Heart left ventricle (tissue), 16 donors: ENCODE measurements around the gene CCHCR1. TPM values are rescaled to one million over a fixed set of nuclear protein-coding genes. Genes with fewer than 3 reads are reported as not detected.

Experiments
- ATAC-seq, 4 donors: fragments of 200-7000 bp; cut with Tn5 transposase; one replicate each; pipeline ENCODE4 v1.9.1; 2020 to 2022; ENCODE audit warnings: moderate library complexity in 4 of 4, mild to moderate bottlenecking in 3 of 4, moderate number of reproducible peaks in 1 of 4
- DNase-seq, 5 donors: peaks; one replicate each; pipeline ENCODE4 v3.0.0-alpha.2; 2020
- H3K27ac ChIP-seq, 12 donors: fragments of 200-600 bp; sonication (generic) in 4 of 12; one replicate each; pipeline versions ENCODE4 v1.5.0 to v1.8.0; 2016 to 2022; ENCODE audit warnings: mild to moderate bottlenecking in 2 of 12
- H3K27me3 ChIP-seq, 9 donors: fragments of 200-600 bp; sonication (generic) in 2 of 9; one replicate each; pipeline versions ENCODE4 v1.5.1 to v1.8.0; 2016 to 2022; ENCODE audit warnings: mild to moderate bottlenecking in 3 of 9
- H3K36me3 ChIP-seq, 9 donors: fragments of 200-600 bp; sonication (generic) in 2 of 9; one replicate each; pipeline versions ENCODE4 v1.5.0 to v1.8.0; 2018 to 2022; ENCODE audit warnings: mild to moderate bottlenecking in 2 of 9
- H3K4me1 ChIP-seq, 12 donors: fragments of 200-600 bp; sonication (generic) in 4 of 12; one replicate each; pipeline versions ENCODE4 v1.5.0 to v1.8.0; 2016 to 2022; ENCODE audit warnings: mild to moderate bottlenecking in 3 of 12
- H3K4me3 ChIP-seq, 12 donors: fragments of 200-600 bp; sonication (generic) in 4 of 12; one replicate each; pipeline versions ENCODE4 v1.5.0 to v1.8.0; 2017 to 2022; ENCODE audit warnings: mild to moderate bottlenecking in 9 of 12, moderate library complexity in 4 of 12
- H3K9me3 ChIP-seq, 12 donors: fragments of 200-600 bp; sonication (generic) in 4 of 12; one replicate each; pipeline versions ENCODE4 v1.5.0 to v1.8.0; 2016 to 2022; ENCODE audit warnings: mild to moderate bottlenecking in 1 of 12
- CTCF ChIP-seq, 12 donors: fragments of 200-600 bp; sonication (generic) in 4 of 12; IDR thresholded peaks; one replicate each; pipeline versions ENCODE4 v1.5.0 to v1.8.0; 2018 to 2022; ENCODE audit warnings: antibody characterized with exemption in 12 of 12, mild to moderate bottlenecking in 5 of 12
- POLR2A ChIP-seq, 2 donors: fragments of 450-650 bp; IDR thresholded peaks; one replicate each; pipeline ENCODE4 v1.6.1; 2017; ENCODE audit warnings: antibody characterized with exemption in 2 of 2, mild to moderate bottlenecking in 2 of 2, moderate library complexity in 2 of 2
- WGBS, 4 donors: extraction: QIAGEN DNeasy Blood & Tissue Kit in 2 of 4; methylation state at CpG; one replicate each; pipeline versions ENCODE4 v1.1.5 to v1.1.7; 2013 to 2018; 5-methylcytosine and 5-hydroxymethylcytosine counted together
- intact Hi-C, 10 donors: fragments of 100-400 bp; cut with DNase I; formaldehyde crosslinking; loops; one replicate each; pipeline versions ENCODE4 v1.11.1 to v1.14.2; 2022
- polyA plus RNA-seq, 2 donors: library from polyadenylated mRNA; stranded (reverse); fragments of 200-250 nt; gene quantifications; one replicate each; pipeline ENCODE4 v1.2.3, GENCODE V29; 2013
- total RNA-seq, 9 donors: library from RNA; depleted of rRNA in 2 of 9; stranded (reverse); fragments of >200 nt in 2 of 9; fragmentation: NEBNext Ultra II Directional in 3 of 9; extraction: Animal tissue kit (Norgen Biotek cat#: 25700) in 3 of 9; gene quantifications; one replicate each; pipeline versions ENCODE4 v1.1.0 to v1.2.4, GENCODE V29; 2016 to 2023
- donor health status: ischemic (EF 13 %, LVEDD 7.1; RV severe dilation, severe dysfunction).
- donor health status: healthy with polysubstance abuse.
- donor health status: DM: no; HTN: yes; CAD: no.
- donor health status: DM: no; HTN: no; CAD: no.
- donor health status: ischemic (EF 25% LVEDD 6.9; RV normal size, moderate dysfunction).
- donor health status: ischemic (EF 25% LVEDD 5.7; RV mildly dilated, moderate dysfunction).
- donor health status: healthy.
- donor health status: DM: yes; HTN: yes; CAD: no.
- donor health status: ischemic (EF 35%, LVEDD 5.7; RV mildly dilated, moderate dysfunction).
- donor health status: nonischemic (EF 11% LVEDD 7.7; RV severe dilation, severe dysfunction).
- donor health status: DM: yes; HTN: yes; CAD: no.
- donor health status: PGD.
- donor health status: ischemic (EF 29% LVEDD 5.4; RV normal size, mild dysfunction).
- donor health status: nonischemic (EF 23%, LVEDD 6.1; RV moderate dilation, normal function).

CCHCR1 gene
- total and polyA plus RNA-seq, 11 donors, result 6.0 to 16.4 (median 10.4) TPM

GRCh38 chr6:31128093-31128676 lies 29.4 kb downstream of the CCHCR1 start:
- Histone ChIP-seq H3K9me3 (no peaks in the 10 kb centered on the region), H3K4me3 (no peak overlapping the region), H3K27ac (no peak overlapping the region), H3K4me1 (peaks cover 4 to 47% (median 29%) of the 10 kb centered on the region in 12 donors), H3K27me3 (no peaks in the 10 kb centered on the region), H3K36me3 (no peaks in the 10 kb centered on the region)
- DNase-seq (peak in 3 of 5 donors; percentile 39 to 57 (median 52)), ATAC-seq (peak in 1 of 4 donors; percentile 21)
- WGBS, 4 donors, result 7 to 17% (median 13%) methylated on average over 8 of the region's 8 CpGs
- TF ChIP-seq CTCF (IDR thresholded peaks at IDR 0.05) (peak; percentile 75 to 93 (median 85)), POLR2A (IDR thresholded peaks at IDR 0.05) (no peak)
- intact Hi-C loops, result loop anchor here in 1 of 10 donors (5.0 kb wide), 1 partner anchor 41 kb away; no protein-coding TSS in a partner anchor

- Histone ChIP-seq H3K4me3 (no peak overlapping the region), H3K4me1 (peaks cover 12 to 62% (median 39%) of the 10 kb centered on the region in 12 donors), H3K27me3 (no peaks in the 10 kb centered on the region), H3K9me3 (no peaks in the 10 kb centered on the region), H3K27ac (peak overlapping the region; percentile 4 to 89 (median 52)), H3K36me3 (no peaks in the 10 kb centered on the region)
- TF ChIP-seq CTCF (IDR thresholded peaks at IDR 0.05), result no peak
- TF ChIP-seq POLR2A (IDR thresholded peaks at IDR 0.05), result no peak
- peak in 1 of 5 donors; percentile 59 for DNase-seq
- peak; percentile 17 to 61 (median 35) for ATAC-seq
- intact Hi-C loops, result loop anchor here in 1 of 10 donors (5.0 kb wide), 1 partner anchor 39 kb away; no protein-coding TSS in a partner anchor
- WGBS, 4 donors, result 45 to 78% (median 55%) methylated on average over 15 to 16 of the region's 16 CpGs
These were observed 31.0 kb downstream of the CCHCR1 start for GRCh38 chr6:31126396-31127175.

GRCh38 chr6:31125586-31126363 lies 31.8 kb downstream of the CCHCR1 start:
- H3K27me3 ChIP-seq, result no peaks in the 10 kb centered on the region
- no peaks in the 10 kb centered on the region for H3K9me3 ChIP-seq
- ATAC-seq (peak; percentile 44 to 60 (median 54)), DNase-seq (peak in 3 of 5 donors; percentile 43 to 72 (median 68))
- H3K36me3 ChIP-seq, result no peaks in the 10 kb centered on the region
- TF ChIP-seq POLR2A (IDR thresholded peaks at IDR 0.05), result no peak
- H3K27ac ChIP-seq, result peak overlapping the region in 10 of 12 donors; percentile 19 to 89 (median 64)
- intact Hi-C loops, result loop anchor here in 1 of 10 donors (5.0 kb wide), 1 partner anchor 38 kb away; no protein-coding TSS in a partner anchor
- peaks cover 12 to 62% (median 39%) of the 10 kb centered on the region in 12 donors for H3K4me1 ChIP-seq
- WGBS, 4 donors, result 55 to 67% (median 60%) methylated on average over 12 of the region's 12 CpGs
- no peak overlapping the region for H3K4me3 ChIP-seq

- peaks cover 12 to 62% (median 39%) of the 10 kb centered on the region in 12 donors for H3K4me1 ChIP-seq
- 44 to 63% (median 50%) methylated on average over 7 to 8 of the region's 8 CpGs for WGBS, 4 donors
- H3K27ac ChIP-seq, result peak overlapping the region in 9 of 12 donors; percentile 11 to 73 (median 51)
- no peak overlapping the region for H3K4me3 ChIP-seq
- H3K9me3 ChIP-seq, result no peaks in the 10 kb centered on the region
- H3K27me3 ChIP-seq, result no peaks in the 10 kb centered on the region
- no peaks in the 10 kb centered on the region for H3K36me3 ChIP-seq
- peak; percentile 44 to 75 (median 63) for DNase-seq
- intact Hi-C loops, result loop anchor here in 1 of 10 donors (5.0 kb wide), 1 partner anchor 38 kb away; no protein-coding TSS in a partner anchor
- no peak for TF ChIP-seq CTCF (IDR thresholded peaks at IDR 0.05)
- no peak for TF ChIP-seq POLR2A (IDR thresholded peaks at IDR 0.05)
- ATAC-seq, result peak in 3 of 4 donors; percentile 11 to 67 (median 20)
These were observed 32.4 kb downstream of the CCHCR1 start for GRCh38 chr6:31125162-31125561.
